ENCODE data around the gene GNA15.
"Not testable (repeated sequence)": the region's sequence is repeated elsewhere in the genome, so short reads cannot be mapped to it uniquely, and the experiment has no call there.

GNA15 gene

DNA sequence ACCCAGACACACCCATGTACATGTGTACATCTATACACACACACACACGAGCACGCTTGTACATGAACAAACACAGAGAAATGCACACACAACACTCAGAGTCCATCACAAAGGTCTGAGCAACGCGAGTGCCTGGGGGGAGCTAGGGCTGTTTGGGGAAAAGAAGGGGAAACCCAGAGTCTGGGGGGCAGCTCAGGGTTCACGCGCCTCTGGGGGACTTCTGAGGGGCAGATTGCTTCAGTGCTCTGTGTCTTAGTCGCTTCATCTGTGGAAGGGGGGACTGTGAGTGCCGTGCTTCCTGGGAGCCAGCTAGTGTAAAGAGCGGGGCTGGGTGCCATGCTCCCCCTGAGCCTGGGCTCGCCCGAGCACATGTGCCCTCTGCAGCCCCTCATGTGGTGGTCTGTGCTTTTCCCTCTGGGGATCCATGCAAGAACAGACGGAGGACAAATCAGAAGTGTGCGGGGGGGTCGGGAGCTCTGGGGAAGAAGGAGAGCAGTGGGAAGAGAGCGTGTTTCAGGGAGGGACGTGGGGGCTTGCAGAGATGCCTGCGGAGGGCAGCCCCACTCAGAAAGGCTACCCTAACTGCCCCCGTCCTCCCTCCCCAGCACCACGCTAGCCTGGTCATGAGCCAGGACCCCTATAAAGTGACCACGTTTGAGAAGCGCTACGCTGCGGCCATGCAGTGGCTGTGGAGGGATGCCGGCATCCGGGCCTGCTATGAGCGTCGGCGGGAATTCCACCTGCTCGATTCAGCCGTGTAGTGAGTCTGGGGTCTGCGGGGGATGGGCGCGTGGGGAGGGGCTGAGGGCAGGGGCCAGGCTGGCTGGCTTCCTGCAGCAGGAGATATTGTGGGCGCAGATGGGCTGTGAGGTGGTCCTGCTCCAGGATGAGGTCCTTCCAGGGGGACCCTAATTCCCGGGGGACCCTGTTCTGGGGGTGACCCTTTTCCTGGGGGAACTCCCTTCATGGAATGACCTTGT, 14.0 kb downstream of the GNA15 start:
- no peak for DNase-seq (ENCODE audit: low read depth)

DNA sequence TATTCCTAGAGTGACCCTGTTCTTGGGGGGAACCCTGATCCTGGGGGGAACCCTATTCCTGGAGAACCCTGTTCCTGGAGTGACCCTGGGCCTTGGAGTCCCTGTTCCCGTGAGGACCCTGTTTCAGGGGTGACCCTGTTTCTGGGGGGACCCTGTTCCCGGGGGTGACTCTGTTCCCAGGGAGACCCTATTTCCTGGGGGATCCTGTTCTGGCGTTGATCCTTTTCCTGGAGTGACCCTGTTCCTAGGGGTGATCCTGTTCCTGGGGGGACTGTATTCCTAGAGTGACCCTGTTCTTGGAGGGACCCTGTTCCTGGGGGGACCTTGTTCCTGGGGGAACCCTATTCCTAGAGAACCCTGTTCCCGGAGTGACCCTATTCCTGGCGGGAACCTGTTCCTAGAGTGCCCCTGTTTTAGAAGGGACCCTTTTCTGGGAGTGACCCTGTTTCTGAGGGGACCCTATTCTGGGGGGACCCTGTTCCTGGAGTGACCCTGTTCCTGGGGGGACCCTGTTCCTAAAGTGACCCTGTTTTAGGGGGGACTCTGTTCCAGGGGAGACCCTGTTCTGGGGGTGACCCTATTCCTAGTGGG, 15.0 kb downstream of the GNA15 start:
- no peak for DNase-seq (ENCODE audit: low read depth)

DNA sequence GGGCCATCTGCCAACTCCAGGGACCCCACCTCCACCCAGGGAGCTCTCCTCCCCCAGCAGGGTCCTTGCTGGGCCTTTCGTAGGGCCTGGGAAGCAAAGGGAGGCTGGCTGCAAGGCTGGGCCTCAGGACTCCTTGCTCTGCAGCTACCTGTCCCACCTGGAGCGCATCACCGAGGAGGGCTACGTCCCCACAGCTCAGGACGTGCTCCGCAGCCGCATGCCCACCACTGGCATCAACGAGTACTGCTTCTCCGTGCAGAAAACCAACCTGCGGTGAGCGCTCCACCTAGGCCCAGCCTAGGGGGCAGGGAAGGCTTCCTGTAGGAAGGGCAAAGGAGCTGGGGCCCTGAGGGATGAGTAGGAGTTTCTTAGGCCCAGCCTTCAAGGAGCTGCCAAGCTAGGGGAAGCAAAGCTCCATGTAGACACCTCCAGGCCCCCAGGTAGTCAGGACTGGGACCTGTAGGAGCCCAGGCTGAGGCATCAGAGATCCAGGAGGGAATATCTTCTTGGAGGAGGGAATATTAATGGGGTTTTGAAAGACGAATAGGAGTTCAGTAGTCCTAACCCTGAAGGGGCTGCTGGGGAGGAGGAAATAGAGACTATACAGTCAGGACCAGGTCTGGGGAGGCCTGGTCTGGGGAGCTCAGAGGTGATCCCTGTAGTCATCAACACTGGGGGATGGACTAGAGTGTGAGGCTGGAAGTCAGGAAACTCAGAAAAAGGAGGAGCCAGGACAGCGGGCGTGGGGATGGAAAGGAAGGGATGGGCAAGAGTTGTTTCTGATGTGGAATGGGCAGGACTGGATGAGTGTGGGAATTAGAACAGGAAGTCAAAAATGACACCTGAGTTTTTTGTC, 16.0 kb downstream of the GNA15 start:
- no peak for DNase-seq (ENCODE audit: low read depth)

DNA sequence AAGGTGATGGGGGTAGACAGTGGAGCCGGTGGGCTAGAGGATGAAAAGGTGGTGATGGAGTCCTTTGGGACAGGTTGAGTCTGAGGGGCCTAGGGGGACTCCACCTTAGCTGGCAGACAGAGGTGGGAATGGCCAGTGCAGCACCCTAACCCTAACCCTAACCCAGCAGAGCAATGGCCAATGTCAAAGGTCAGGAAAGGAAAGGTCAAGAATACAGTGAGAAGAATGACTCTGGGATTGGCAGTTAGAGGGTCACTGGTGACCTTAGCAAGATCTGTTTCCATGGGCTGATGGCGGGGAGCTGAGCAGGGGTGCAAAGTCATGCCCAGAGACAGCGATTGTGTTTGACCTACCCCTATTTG, 16.6 kb downstream of the GNA15 start:
- DNase-seq (ENCODE audit: low read depth): no peak

DNA sequence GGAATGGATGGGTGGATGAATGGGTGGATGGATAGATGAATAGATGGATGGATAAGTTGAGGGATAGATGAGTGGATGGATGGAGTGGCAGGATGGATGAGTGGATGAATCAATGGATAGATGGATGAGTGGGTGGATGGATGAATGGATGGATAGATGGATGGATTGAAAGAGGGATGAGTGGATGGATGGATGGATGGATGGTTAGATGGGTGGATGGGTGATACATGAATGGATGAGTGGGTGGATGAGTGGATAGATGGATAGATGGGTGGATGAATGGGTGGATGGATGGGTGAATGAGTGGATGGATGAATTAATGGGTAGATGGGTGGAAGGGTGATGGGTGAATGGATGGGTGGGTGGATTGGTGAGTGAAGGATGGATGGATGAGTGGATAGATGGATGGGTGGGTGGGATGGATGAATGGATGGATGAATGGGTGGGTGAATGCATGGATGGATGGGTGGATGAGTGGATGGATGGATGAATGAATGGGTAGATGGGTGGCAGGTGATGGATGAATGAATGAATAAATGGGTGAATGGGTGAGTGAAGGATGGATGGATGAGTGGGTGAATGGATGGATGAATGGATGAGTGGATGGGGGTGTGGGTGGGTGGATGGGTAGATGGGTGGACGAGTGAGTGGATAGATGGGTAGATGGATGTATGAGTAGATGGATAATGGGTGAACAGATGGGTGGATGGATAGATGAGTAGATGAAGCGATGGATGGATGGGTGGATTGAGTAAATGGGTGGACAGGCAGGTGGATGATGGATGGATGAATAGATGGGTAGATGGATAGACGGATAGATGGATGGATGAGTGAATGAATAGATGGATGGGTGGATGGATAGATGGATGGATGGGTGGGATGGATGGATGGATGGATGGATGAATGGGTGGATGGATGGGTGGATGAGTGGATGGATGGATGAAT, 17.7 kb downstream of the GNA15 start:
- DNase-seq (ENCODE audit: low read depth): no peak

DNA sequence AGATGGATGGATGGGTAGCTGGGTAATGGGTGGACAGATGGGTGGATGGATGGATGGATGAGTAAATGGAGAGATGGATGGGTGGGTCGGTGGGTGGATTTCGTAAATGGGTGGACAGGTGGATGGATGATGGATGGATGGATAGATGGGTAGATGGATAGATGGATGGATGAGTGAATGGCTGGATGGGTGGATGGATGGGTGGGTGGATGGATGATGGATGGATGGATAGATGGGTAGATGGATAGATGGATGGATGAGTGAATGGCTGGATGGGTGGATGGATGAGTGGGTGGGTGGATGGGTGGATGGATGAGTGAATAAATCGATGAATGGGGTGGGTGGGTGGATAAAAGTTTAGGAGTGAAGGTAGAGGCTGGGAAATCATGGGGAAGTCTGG, 18.6 kb downstream of the GNA15 start:
- not testable (repeated sequence) for DNase-seq (ENCODE audit: low read depth)

DNA sequence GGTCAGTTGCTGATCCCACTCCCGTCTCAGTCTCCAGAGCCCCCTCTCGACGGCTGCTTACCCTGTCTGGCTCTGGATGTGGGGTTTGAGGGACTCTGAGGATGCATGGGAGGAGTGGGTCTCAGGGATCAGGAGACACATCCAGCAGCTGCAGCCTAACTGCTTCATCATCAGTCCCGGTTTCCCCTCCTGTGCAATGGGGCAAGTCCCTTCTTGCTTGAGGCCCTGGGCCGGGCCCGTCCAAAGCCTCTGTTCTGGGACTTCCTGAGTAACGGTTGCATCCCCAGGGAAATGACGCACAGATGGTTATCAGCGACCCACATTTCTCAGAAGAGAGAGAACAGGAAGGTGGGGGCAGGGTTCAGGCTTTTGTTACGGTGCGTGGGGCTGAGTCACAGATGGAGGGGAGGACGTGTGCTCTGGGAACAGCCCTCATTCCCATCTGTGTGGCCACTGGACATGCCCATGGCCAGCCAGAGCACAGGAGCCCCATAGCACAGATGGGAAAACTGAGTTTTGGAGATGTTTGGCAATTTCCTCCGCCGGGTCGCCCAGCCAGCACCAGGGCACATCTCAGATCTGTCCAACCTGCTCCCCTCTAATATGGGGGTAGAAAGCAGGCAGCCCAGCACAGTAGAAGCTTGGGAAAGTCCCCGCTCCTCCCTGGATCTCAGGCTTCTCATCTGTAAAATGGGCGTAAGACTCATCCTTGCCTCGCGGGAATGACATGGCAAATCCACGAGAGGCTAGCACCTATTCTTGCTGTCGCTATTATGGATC, 19.3 kb downstream of the GNA15 start:
- DNase-seq (ENCODE audit: low read depth): peak; percentile 100

DNA sequence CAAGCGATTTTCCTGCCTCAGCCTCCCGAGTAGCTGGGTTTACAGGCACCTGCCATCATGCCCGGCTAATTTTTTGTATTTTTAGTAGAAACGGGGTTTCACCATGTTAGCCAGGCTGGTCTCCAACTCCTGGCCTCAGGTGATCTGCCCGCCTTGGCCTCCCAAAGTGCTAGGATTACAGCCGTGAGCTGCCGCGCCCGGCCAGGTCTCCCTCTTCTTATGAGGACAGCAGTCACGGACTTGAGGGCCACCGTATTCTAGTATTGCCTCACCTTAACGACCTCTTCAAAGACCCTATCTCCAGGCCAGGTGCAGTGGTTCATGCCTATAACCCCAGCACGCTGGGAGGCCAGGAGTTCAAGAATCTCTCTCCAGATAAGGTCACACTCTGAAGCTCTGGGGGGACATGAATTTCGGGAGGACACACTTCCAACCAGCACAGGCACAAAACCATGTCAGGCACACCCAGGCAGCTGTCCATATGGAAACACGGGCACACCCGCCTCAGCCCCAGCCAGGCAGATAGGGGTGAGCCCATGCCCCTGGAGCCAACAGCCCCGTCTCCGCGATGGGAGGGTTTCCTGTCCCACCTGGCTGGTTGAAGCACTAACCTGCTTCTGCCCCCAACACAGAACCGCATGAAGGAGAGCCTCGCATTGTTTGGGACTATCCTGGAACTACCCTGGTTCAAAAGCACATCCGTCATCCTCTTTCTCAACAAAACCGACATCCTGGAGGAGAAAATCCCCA, 21.4 kb downstream of the GNA15 start:
- no peak for DNase-seq (ENCODE audit: low read depth)

DNA sequence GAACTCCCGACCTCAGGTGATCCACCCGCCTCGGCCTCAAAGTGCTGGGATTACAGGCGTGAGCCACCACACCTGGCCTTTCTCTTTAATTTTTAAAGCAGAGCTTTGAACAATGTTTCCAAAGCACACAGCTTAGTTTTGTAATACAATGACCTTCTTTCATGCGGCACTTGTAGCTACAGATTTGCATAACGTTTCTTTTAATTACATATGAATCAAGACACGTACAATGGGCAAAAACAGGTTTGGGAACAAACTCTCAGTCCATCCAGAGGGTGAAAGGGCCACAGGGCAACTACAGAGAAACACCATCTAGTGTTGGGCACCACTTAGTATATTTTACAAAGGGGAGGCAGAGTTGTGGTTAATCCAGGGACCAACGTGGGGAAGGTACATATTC, 23.7 kb downstream of the GNA15 start:
- DNase-seq (ENCODE audit: low read depth): no peak

DNA sequence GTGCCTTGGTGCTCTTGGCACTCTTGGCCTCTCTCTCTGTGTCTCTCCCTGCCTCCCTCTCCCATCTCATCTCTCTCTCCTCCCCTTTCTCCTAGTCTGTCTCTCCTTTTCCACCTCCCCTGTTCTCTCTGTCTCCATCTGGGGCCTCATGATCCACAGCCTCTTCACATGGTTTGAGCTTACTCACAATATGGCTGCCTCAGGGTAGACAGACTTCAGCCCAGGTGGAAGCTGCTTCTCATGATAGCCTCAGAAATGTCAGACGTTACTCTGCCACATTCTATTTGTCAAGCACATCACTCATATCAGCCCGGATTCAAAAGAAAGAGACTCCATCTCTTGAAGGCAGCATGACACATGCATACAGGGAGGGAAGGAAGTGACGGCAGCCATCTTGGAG, 24.4 kb downstream of the GNA15 start:
- DNase-seq (ENCODE audit: low read depth): no peak

DNA sequence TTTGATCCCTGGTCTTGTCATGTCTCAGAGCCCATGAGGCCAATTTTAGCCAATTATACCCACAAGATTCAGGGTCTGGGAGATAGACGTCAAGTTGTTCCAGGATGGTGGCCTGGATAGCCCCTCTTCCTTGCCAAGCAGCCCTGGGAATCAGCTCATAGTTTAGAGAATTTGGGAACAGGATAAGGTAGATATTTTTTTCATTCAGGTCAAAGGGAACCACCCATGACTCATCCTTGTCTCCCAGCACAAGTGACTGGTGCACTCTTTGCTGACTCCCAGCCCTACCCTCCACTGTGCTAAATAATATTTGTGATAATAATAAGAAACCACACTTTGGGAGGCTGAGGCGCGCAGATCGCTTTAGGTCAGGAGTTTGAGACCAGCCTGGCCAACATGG, 25.6 kb downstream of the GNA15 start:
- DNase-seq (ENCODE audit: low read depth): no peak

DNA sequence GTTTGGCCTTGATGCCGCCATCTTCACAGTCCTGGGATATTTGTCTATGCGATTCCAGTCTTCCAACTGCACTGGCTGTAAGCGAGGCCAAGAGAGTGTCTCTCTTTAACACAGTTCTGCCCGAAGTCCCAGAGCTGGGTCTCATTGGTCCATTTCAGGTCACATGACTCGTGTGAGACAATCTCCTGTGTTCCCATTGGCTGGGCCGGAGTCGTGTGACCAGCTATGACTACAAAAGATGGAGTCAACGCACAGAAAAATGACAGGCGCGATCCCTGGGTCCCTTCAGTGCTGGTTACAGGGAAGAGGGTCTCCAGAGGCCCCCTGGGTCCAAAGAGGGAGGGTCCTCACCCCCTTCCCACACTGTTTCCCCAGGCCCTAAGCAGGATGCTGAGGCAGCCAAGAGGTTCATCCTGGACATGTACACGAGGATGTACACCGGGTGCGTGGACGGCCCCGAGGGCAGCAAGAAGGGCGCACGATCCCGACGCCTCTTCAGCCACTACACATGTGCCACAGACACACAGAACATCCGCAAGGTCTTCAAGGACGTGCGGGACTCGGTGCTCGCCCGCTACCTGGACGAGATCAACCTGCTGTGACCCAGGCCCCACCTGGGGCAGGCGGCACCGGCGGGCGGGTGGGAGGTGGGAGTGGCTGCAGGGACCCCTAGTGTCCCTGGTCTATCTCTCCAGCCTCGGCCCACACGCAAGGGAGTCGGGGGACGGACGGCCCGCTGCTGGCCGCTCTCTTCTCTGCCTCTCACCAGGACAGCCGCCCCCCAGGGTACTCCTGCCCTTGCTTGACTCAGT, 26.8 kb downstream of the GNA15 start:
- DNase-seq (ENCODE audit: low read depth): no peak

DNA sequence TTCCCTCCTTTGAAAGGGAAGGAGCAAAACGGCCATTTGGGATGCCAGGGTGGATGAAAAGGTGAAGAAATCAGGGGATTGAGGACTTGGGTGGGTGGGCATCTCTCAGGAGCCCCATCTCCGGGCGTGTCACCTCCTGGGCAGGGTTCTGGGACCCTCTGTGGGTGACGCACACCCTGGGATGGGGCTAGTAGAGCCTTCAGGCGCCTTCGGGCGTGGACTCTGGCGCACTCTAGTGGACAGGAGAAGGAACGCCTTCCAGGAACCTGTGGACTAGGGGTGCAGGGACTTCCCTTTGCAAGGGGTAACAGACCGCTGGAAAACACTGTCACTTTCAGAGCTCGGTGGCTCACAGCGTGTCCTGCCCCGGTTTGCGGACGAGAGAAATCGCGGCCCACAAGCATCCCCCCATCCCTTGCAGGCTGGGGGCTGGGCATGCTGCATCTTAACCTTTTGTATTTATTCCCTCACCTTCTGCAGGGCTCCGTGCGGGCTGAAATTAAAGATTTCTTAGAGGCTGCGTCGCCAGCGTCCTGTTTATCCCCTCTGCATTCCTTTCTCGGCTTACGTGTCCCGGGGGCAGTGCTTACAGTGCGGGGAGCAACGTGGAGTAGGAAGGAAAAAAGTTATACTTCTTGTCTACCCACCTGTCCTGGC, 27.5 kb downstream of the GNA15 start:
- DNase-seq (ENCODE audit: low read depth): no peak

DNA sequence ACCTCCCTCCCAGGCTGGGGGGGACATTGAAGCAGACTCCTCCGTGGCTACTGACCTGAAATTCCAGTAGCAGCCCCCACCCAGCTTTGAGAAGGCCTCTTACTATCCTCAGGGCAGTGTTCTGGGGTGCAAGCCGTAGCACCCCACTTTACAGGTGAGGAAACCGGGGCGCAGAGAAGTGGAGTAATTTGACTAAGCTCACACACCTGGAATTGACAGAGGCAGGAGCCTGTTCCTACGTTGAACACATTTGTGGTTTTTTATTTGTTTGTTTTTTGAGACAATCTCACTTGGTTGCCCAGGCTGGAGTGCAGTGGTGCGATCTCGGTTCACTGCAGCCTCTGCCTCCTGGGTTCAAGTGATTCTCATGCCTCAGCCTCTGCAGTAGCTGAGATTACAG, 28.1 kb downstream of the GNA15 start:
- DNase-seq (ENCODE audit: low read depth): no peak

DNA sequence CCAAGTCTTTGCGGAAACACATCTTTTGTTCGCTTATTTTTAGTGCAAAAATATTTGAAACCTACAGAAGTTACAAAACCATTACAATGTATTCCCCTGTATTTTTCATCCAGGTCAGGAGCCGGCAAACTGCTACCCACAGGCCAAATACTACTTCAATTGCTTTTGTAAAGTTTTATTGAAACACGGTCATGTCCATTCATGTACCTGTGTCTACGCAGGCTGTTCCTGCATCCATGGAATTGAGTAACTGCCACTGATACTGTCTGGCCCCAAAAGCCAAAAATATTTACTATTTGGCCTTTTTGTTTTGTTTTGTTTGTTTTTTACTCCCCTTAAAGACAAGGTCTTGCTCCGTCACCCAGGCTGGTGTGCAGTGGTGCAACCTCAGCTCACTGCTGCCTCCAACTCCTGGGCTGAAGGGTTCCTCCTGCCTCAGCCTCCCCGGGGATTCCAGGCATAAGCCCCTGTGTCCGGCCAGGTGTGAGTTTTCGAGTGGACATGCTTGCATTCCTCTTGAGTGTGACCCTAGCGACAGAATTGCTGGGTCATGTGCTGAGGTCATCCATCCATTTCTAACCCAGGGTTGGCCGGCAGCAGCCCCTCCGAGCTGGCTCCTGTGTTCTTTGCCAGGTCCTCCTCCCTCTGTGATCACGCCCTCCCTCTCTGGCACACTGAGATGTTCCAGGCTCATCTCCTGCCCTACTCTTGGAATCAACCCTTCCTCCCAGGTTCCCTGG, 31.9 kb downstream of the GNA15 start:
- DNase-seq (ENCODE audit: low read depth): no peak

DNA sequence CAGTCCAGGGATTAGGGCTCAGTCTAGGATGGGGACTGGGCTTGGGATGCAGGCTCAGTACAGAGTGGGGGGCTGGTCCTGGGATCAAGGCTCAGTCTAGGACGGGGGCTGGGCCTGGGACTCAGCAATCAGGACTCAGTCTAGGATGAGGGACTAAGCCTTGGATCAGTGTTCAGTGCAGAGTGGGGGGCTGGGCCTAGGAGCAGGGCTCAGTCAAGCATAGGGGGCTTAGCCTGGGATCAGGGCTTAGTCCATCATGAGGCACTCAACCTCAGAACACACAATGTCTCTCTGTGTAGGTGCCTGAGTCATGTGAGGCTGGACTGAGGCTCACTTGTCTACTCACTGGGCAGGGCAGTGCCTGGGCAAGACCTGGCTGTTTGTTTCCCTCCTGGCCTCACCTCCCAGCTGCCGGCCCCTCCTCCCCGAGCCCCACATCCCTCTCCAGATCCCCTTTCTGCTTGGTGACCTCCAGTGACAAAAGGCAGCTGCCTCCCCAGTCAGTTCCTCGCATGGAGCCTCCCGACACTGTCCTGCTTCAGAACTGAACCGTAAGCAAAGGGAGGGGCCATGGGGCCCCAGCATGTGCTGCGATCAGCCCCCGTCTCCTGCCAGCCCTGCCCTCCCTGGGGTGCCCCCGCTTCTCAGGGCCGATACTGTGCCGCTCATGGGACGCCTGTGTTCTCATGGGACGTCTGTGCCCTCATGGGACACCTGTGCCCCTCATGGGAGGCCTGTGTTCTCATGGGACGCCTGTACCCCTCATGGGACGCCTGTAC, 36.2 kb downstream of the GNA15 start:
- no peak for DNase-seq (ENCODE audit: low read depth)

DNA sequence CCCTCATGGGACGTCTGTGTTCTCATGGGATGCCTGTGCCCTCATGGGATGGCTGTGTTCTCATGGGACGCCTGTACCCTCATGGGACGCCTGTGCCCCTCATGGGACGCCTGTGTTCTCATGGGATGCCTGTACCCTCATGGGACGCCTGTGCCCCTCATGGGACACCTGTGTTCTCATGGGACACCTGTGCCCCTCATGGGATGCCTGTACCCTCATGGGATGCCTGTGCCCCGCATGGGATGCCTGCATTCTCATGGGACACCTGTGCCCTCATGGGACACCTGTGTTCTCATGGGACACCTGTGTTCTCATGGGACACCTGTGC, 36.8 kb downstream of the GNA15 start:
- DNase-seq (ENCODE audit: low read depth): not testable (repeated sequence)
